DOHH2 (cell line): ENCODE results near the gene ANXA6.

Experiments
- H3F3A ChIP-seq: fragments of 200-600 bp; sonication (generic), shearing (Covaris generic); 2 replicates; pipeline ENCODE4 v1.6.0; 2016; ENCODE audit warnings: antibody characterized with exemption, mild to moderate bottlenecking; ENCODE audit not compliant: control insufficient read depth, insufficient read depth
- H3K27ac ChIP-seq: fragments of 200-600 bp; sonication (generic); 2 replicates; pipeline ENCODE4 v1.5.1; 2014; ENCODE audit warnings: low read depth, mild to moderate bottlenecking, low read length, moderate library complexity
- H3K27me3 ChIP-seq: fragments of 200-600 bp; sonication (generic); 2 replicates; pipeline ENCODE4 v1.6.1; 2014; ENCODE audit warnings: mild to moderate bottlenecking, low read length, mixed read lengths; ENCODE audit not compliant: control insufficient read depth
- H3K36me3 ChIP-seq: fragments of 200-600 bp; sonication (generic); 2 replicates; pipeline ENCODE4 v1.6.1; 2014; ENCODE audit warnings: mild to moderate bottlenecking, low read length, moderate library complexity, mixed read lengths; ENCODE audit not compliant: control insufficient read depth
- H3K4me1 ChIP-seq: fragments of 200-600 bp; sonication (generic); 2 replicates; pipeline ENCODE4 v1.6.1; 2014; ENCODE audit warnings: mild to moderate bottlenecking, low read length, mixed read lengths; ENCODE audit not compliant: control insufficient read depth
- H3K4me2 ChIP-seq: fragments of 200-600 bp; sonication (generic); 2 replicates; pipeline ENCODE4 v1.6.0; 2014; ENCODE audit warnings: mild to moderate bottlenecking, low read length, moderate library complexity
- H3K4me3 ChIP-seq: fragments of 200-600 bp; sonication (generic); 2 replicates; pipeline ENCODE4 v1.5.1; 2014; ENCODE audit warnings: mild to moderate bottlenecking, low read length, mixed read lengths
- H3K79me2 ChIP-seq: fragments of 200-600 bp; sonication (generic); 2 replicates; pipeline ENCODE4 v1.6.1; 2014; ENCODE audit warnings: mild to moderate bottlenecking, low read length, mixed read lengths; ENCODE audit not compliant: control insufficient read depth
- H3K9me2 ChIP-seq: fragments of 200-600 bp; sonication (generic); replicated peaks from 2 replicates; pipeline ENCODE4 v1.6.1; 2014; ENCODE audit warnings: mild to moderate bottlenecking, low read length, mixed read lengths; ENCODE audit not compliant: control insufficient read depth
- H3K9me3 ChIP-seq: fragments of 200-600 bp; sonication (generic); 2 replicates; pipeline ENCODE4 v1.6.1; 2014; ENCODE audit warnings: antibody characterized with exemption, low read length, mixed read lengths; ENCODE audit not compliant: control insufficient read depth, insufficient read depth
- H4K20me1 ChIP-seq: fragments of 200-600 bp; sonication (generic); 2 replicates; pipeline ENCODE4 v1.6.0; 2014; ENCODE audit warnings: low read depth, mild to moderate bottlenecking, antibody characterized with exemption, low read length, moderate library complexity; ENCODE audit not compliant: control insufficient read depth, insufficient read depth
- CTCF ChIP-seq: fragments of 200-600 bp; sonication (generic); IDR thresholded peaks from one replicate; pipeline ENCODE4 v1.5.1; 2014; ENCODE audit warnings: antibody characterized with exemption, mild to moderate bottlenecking, low read depth, low read length; ENCODE audit not compliant: poor library complexity, severe bottlenecking
- EZH2phosphoT487 ChIP-seq: fragments of 200-600 bp; sonication (generic); IDR thresholded peaks from 2 replicates; pipeline ENCODE4 v1.6.1; 2017; ENCODE audit warnings: borderline replicate concordance, mild to moderate bottlenecking, antibody characterized with exemption, low read length, moderate library complexity, mixed read lengths

ANXA6 gene

DNA sequence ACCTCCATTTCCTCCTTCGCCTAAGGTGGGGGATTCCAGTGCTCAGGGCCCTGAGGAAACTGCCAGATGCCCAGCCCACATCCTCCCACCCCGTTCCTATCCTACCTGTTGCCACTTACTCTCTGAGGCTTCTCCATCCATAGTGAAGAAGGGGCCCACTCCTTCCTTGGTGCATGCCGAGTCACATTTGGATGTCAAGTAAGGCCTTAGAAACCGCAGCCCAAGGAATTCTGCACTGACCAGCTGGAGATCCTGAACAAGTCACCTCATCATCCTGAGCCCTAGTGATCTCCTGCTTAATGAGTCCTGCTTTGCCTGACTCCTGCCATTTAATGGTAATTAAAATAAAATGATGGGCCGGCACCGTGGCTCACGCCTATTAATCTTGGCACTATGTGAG lies 70.1 kb downstream of the ANXA6 start:
- Histone ChIP-seq H3K27ac (no peak overlapping the region), H3K9me2 (no peaks in the 10 kb centered on the region), H3K36me3 (no peaks in the 10 kb centered on the region), H3K27me3 (no peaks in the 10 kb centered on the region), H3K4me1 (peaks cover 40% of the 10 kb centered on the region), H3K4me3 (no peak overlapping the region), H4K20me1 (no peaks in the 10 kb centered on the region), H3K4me2 (peak overlapping the region; percentile 58), H3K79me2 (peaks cover 1% of the 10 kb centered on the region; the same call in 1 of the 2 replicates), H3F3A (peaks cover 2% of the 10 kb centered on the region; the same call in 1 of the 2 replicates), H3K9me3 (no peaks in the 10 kb centered on the region)
- TF ChIP-seq CTCF (no peak), EZH2phosphoT487 (no peak)

DNA sequence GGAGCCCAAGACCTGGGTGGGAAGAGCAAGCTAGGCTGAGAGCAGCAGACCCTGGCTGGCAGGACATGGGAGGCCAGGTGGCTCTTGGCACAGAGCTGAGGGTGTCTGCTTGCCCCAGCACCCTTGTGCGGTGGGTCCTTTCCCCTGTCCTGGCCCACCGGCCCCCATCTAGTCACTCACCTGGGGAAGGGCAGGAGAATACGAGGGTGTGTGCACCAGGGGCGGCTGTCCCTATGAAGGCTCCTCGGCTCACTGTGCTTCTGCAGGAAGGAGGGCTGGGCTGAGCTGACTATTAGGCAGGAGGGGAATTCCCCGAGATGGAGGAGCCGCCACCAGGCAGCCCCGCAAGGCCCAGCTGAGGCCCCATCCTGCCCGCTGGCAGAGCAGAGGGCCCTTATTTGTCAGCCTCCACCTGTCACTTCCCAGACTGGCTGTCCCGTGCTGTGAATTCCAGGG lies 70.6 kb downstream of the ANXA6 start:
- H3K9me2 ChIP-seq: no peaks in the 10 kb centered on the region
- no peak overlapping the region for H3K27ac ChIP-seq
- TF ChIP-seq CTCF (no peak), EZH2phosphoT487 (no peak)
- H4K20me1 ChIP-seq: no peaks in the 10 kb centered on the region
- peaks cover 46% of the 10 kb centered on the region for H3K4me1 ChIP-seq
- peak overlapping the region; percentile 58 for H3K4me2 ChIP-seq
- peaks cover 3% of the 10 kb centered on the region; the same call in 1 of the 2 replicates for H3F3A ChIP-seq
- peak overlapping the region; percentile 70 for H3K4me3 ChIP-seq
- no peaks in the 10 kb centered on the region for H3K27me3 ChIP-seq
- no peaks in the 10 kb centered on the region for H3K9me3 ChIP-seq
- no peaks in the 10 kb centered on the region for H3K36me3 ChIP-seq
- H3K79me2 ChIP-seq: peaks cover 7% of the 10 kb centered on the region

GRCh38 chr5:151086192-151086869 lies 71.2 kb downstream of the ANXA6 start:
- peaks cover 50% of the 10 kb centered on the region for H3K4me1 ChIP-seq
- no peaks in the 10 kb centered on the region; the same call in 1 of the 2 replicates for H3K36me3 ChIP-seq
- H3K9me3 ChIP-seq: no peaks in the 10 kb centered on the region
- H3K27me3 ChIP-seq: no peaks in the 10 kb centered on the region
- H3F3A ChIP-seq: peaks cover 3% of the 10 kb centered on the region; the same call in 1 of the 2 replicates
- H3K9me2 ChIP-seq: no peaks in the 10 kb centered on the region
- H3K27ac ChIP-seq: no peak overlapping the region
- no peaks in the 10 kb centered on the region for H4K20me1 ChIP-seq
- peaks cover 13% of the 10 kb centered on the region for H3K79me2 ChIP-seq
- H3K4me3 ChIP-seq: peak overlapping the region; percentile 70
- H3K4me2 ChIP-seq: peak overlapping the region; percentile 58
- TF ChIP-seq EZH2phosphoT487: no peak
- no peak for TF ChIP-seq CTCF
